Measurements from ENCODE around the gene SAC3D1.

GRCh38 chr11:65084598-65085375 is 43.8 kb downstream of the SAC3D1 start:
- TF ChIP-seq GATA3 (IDR thresholded peaks at IDR 0.05; ENCODE audit: low read depth, low read length) (no peak), GATA2 (IDR thresholded peaks at IDR 0.05; ENCODE audit: low read depth, low read length) (no peak)

Measured in SH-SY5Y (cell line).